GM12872 (cell line): ENCODE measurements around the gene CARMIL1.

Source experiments
- TF ChIP-seq, protein P1 (sequence below): IDR thresholded peaks from 3 replicates; pipeline ENCODE4 v1.5.1; 2011; ENCODE audit warnings: low read depth, mild to moderate bottlenecking, low read length, moderate library complexity; ENCODE audit not compliant: insufficient read depth

CARMIL1 gene

DNA sequence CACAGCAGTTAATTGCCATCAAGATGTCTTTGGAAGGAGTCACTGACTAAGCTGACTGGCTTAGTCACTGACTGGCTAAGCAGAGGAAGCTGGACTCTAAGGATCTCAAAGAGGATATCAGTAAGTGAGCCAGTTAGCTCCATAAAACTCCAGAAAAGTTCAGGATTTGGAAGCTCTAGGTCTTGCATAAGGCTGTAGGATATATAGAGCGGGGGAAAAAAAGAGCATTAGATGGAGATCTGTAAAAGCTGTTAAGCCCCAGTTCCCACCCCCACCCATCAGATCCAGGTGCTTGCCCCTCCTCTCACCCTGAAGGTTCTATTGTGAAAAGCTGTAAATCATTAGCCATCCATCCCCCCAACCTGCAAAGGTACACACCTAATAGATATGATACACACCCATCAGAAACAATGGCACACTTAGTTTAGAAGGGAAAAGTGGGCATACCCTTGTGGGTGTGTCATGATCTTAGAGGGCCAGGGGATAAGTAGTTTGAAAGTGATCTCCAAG, 32.2 kb downstream of the CARMIL1 start:
- TF ChIP-seq, protein P1, sequence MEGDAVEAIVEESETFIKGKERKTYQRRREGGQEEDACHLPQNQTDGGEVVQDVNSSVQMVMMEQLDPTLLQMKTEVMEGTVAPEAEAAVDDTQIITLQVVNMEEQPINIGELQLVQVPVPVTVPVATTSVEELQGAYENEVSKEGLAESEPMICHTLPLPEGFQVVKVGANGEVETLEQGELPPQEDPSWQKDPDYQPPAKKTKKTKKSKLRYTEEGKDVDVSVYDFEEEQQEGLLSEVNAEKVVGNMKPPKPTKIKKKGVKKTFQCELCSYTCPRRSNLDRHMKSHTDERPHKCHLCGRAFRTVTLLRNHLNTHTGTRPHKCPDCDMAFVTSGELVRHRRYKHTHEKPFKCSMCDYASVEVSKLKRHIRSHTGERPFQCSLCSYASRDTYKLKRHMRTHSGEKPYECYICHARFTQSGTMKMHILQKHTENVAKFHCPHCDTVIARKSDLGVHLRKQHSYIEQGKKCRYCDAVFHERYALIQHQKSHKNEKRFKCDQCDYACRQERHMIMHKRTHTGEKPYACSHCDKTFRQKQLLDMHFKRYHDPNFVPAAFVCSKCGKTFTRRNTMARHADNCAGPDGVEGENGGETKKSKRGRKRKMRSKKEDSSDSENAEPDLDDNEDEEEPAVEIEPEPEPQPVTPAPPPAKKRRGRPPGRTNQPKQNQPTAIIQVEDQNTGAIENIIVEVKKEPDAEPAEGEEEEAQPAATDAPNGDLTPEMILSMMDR = no peak

DNA sequence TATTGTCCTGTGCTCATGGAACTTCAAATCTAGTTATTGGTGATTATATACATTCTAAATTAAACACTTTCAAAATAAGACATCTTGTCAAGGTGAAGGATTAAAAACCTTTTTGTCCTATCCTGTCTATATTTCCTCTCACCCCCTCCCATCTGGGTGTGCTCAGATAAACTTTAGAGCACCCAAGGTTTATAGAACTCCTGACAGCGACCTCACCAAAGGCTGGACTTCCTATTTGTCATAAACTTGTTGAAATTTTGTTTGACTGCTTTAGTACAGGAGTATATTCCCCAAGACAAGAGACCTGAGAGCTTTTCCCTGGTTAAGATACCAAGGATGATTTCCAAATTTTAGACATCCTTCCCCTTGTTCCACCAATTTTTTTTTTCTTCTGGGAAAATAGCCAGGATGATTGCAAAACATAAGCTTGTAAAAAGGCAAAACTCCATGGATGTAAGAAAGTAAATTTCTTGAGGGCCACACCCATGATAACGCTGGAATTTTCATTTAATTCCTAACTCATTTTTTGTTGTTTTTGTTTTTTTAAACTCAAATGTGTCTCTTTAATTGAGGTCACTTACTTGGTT, 33.0 kb downstream of the CARMIL1 start:
- TF ChIP-seq, protein P1 = no peak

DNA sequence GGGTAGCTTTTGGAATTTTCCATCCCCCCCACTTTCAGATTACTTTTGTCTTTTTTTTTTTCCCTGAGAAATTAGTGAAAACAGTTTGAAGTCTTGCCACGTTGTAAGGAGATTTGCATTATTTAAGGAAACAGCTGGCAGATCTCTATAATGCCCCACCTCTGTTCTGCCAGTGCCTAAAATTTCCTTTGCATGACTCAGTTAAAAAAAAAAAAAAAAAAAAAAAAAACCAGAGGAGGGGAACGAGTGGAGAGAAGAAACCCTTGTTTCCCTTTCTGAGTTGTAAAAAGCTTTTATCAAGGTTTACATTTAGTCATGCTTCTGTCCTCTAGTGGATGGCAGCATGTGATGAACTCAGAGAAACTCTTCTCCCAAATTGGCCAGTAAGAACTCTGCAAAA, 33.5 kb downstream of the CARMIL1 start:
- TF ChIP-seq, protein P1 = no peak

DNA sequence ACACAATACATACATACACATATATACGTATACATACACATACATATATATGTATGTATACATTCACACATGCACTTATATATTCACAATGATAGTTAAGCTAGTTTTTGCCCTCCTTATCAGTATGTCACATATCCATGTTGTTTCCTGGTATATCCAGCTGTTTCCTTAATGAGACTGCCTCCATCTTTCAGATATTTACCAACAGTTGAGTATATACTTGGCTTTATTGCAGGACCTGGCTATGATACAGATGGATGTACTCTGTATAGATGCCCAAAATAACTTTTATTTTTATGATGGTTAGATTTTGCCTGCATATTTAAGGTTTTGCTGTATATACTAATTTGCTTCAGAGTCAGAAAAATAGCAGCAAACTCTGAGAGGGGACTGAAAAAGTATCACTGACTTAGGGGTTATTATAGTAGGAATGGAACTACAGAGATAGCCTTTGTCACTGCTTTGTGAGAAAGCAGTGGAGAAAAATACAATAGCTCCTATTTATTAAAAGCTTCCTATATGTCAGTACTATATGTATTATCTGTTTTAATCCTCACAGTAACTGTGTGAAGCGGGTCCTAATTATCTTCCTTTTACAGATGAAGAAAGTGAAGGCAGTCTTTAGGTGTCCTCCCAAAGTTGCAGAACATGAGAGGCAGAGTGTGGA, 35.5 kb downstream of the CARMIL1 start:
- TF ChIP-seq, protein P1 = no peak

DNA sequence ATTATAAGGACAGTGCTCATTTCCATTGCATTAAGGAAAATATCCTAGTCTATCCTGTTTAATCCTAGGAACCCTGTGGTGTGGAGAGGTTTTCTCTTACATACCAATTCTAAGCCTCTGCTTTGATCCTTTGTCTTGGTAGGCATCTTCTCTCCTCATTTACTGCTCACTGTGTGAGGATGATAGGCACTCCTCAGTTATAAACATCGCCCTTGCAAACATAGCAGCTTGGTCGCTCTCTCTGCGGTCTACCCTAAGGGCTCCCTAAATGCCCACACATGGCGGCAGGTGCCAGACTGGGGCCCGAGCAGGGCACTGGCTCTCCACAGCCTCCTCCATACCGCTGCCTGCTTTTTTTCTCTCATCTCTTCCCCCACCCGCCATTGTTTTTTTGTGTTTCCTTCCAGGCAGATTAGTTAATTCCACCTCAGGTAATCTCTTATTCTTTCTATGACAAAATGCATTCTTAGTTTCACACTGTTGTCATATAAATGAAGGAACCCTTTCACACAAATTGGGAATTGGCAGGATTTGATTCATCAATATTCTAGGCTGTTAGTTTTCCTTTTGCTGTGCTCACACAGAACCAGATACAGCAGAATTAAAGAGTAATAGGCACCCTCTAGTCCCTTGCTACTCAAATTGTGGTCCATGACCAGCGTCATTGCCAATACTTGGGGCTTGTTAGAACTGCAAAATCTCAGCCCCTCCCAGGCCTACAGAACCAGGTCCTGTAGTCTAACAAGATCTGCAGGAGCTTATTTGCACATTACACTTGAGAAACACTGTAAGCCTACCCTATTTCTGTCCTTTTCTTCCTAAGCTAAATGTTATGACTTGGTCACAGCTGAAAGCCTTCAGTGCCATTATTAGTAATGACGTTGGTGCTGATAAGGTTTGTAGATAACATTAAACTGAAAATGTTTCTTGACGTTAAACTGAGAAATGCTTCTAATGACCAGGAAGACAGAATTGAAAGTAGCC, 36.3 kb downstream of the CARMIL1 start:
- TF ChIP-seq, protein P1 = no peak

DNA sequence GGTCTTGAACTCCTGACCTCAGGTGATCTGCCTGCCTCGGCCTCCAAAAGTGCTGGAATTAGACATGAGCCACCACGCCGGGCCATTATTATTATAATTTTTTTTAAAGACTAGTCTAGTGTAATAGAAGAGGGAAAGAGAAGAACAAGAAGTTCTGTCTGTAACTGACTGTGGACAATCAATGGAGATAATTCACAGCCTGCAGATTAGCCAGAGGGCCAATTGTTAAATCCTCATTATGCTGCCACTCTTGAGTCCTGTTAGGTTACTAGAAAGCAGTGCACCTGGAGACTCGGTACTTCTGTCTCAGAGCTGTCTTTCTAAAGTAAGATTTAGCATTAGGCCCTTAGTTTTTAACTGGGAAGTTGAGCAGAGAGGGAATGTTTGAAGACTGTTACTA, 37.5 kb downstream of the CARMIL1 start:
- TF ChIP-seq, protein P1 = no peak

DNA sequence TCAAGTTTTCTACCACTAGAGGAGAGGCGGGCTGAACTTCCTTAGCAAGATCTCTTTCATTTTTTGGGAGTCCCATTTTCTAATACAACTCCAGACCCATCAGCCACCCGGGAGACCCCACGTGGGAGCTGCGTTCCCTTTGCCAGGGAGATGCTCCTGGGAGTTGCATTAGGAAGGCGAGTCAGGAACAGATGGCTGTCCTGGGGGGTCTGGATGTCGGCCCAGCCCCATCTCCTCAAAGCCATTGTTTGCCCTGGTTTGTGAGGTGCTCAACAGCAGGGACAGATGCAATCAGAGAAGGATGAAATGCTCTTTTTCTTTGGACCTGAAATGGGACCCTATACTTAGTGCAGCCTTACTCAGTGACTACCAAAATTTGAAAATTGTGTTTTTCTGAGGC, 39.4 kb downstream of the CARMIL1 start:
- TF ChIP-seq, protein P1 = no peak
